AG09309 (cell line): ENCODE results near the gene SEC11A.

ENCODE experiments used
- DNase-seq: peaks from one replicate; pipeline ENCODE4 v3.0.0-alpha.2; 2010; ENCODE audit warnings: low read depth
- H3K4me3 ChIP-seq: 2 replicates; pipeline ENCODE4 v1.5.1; 2011; ENCODE audit warnings: mild to moderate bottlenecking, low read depth, low read length, moderate library complexity; ENCODE audit not compliant: control insufficient read depth
- TF ChIP-seq, protein P1 (sequence below): IDR thresholded peaks from 2 replicates; pipeline ENCODE4 v1.5.1; 2011; ENCODE audit warnings: mild to moderate bottlenecking, low read depth, low read length, inconsistent platforms; ENCODE audit not compliant: insufficient read depth, control insufficient read depth; ENCODE audit errors: missing control alignments

Gene SEC11A

DNA sequence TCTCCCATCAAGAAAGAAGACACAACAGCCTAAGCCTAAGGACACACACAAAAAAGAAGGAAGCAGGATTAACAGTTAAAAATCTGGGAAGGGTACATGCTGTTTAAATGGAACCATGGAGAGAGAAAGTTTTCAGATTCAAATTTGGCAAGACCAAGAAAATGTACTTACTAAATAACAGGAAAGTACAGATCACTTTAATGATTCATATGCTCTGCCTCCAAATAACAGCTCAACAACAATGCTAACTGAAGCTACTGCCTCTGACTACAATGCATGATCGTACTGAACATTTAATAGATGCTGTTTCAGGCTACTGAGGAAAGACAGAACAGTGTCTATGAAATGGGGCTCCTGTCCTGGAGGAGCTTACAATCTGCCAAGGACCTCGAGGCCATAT lies 49.6 kb downstream of the SEC11A start:
- H3K4me3 ChIP-seq: no peak overlapping the region
- TF ChIP-seq, protein P1, sequence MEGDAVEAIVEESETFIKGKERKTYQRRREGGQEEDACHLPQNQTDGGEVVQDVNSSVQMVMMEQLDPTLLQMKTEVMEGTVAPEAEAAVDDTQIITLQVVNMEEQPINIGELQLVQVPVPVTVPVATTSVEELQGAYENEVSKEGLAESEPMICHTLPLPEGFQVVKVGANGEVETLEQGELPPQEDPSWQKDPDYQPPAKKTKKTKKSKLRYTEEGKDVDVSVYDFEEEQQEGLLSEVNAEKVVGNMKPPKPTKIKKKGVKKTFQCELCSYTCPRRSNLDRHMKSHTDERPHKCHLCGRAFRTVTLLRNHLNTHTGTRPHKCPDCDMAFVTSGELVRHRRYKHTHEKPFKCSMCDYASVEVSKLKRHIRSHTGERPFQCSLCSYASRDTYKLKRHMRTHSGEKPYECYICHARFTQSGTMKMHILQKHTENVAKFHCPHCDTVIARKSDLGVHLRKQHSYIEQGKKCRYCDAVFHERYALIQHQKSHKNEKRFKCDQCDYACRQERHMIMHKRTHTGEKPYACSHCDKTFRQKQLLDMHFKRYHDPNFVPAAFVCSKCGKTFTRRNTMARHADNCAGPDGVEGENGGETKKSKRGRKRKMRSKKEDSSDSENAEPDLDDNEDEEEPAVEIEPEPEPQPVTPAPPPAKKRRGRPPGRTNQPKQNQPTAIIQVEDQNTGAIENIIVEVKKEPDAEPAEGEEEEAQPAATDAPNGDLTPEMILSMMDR: no peak
- no peak for DNase-seq

DNA sequence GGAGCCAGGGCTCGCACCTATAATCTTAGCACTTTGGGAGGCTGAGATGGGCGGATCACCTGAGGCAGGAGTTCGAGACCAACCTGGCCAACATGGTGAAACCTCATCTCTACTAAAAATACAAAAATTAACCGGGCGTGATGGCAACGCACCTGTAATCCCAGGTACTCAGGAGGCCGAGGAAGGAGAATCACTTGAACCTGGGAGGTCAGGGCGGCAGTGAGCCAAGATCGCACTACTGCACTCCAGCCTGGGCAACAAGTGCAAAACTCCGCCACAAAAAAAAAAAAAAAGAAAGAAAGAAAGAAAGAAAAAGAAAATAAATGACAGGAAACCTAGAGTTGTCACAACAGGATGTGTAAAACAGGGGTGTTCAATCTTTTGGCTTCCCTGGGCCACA lies 54.9 kb downstream of the SEC11A start:
- DNase-seq: no peak
- TF ChIP-seq, protein P1: no peak
- H3K4me3 ChIP-seq: no peak overlapping the region

DNA sequence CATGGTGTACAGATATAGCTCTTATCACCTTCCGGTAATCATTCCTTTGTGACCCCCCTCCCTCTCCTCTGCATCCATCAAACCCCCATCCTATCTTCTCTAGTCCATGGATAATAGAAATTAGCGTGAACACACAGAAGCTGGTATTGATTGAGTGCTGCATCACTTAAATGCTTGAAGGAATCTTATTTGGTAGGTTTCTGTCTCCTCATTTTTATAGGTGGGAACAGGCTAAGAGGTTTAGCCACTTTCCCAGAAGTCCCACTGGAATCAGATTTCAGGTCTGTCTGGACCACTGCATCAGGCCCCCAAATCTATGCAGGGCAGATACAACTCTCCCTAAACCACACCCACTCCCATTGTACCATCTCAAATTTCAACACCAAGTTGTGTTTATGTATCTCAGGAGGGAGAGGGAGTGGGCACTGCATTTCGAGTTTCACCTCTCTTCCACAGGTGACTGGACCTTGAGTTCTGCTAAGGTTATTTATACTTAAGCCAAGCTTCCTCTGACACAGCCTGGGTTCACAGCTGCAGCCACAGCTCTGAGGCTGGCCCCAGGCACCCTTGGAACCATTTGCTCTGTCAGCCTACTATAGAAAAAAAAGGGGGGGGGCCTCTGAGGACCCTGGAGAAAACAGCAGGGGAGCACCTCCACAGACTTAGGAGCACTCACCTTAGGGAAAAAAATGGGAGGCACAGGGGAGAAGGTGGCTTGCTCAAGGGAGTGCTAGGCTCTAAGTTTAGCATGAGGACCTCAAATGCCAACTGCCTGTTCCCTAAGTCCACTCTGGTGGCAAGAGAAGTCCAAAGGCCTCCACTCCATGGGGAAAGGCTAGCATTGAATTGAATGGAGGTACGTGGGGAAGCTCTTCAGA lies 55.8 kb downstream of the SEC11A start:
- TF ChIP-seq, protein P1: no peak
- no peak overlapping the region for H3K4me3 ChIP-seq
- no peak for DNase-seq

DNA sequence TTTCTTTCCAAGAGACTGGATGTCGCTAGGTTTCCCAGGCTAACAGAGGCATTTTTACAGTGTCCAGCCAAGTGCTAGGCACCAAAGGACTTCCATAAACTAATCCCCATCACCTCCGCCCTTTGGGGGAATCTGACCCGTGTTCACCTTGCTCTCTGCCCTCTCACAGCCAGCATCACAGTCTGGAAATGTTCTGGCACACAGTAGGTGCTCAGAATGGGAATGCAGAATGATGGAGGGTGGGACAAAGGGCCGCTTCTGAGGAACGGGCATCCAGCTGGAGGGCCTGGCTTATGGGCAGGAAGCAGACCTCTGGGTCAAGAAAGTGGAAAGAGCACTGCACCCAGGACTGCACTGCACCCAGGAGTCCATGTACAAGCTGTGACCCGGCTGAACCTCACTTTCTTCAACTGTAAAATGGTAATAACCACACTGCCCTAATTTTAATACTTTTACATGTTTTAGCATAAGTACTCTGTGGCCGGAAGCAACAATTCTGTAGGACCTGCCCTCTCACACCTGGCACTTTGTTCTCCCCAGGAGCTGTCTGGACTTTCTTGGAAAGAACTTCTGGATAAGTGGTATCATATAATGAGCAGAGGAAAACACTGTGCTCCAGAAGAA lies 57.0 kb downstream of the SEC11A start:
- peak overlapping the region; percentile 46 for H3K4me3 ChIP-seq
- no peak for DNase-seq
- TF ChIP-seq, protein P1: no peak

DNA sequence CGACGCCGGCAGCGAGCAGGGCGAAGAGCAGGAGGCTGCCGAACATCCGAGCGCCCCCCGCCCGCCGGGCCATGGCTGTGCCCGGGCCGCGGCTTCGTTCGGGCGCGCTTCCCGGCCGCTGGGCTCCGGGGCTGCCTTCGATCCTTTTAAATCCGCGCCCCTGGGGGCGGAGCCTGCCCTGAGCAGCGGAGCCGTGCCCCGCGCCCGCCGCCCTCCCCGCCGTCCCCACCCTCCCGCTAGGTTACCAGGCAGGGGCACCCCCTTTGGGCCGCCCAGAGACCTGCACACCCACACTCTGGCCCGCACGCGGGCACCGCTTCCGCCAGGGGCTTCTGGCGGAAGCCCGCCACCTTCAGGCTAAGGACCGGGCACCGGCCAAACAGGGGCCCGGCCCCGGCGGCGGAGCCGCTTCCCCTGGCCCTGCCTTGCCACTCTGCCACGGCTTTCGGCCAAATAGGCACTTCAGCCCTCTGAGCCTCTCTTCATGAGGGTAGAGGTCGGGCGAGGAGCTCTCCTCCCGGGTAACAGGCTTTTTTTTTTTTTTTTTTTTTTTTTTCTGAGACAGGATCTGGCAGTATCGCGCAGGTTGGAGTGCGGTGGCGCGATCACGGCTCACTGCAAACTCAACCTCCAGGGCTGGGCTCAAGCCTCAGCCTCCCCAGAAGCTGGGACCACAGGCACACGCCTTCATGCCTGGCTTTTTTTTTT lies 57.7 kb downstream of the SEC11A start, which contains the start of gene NMB:
Gene NMB (minus strand): TSS at position 120 of the 708 bp plus-strand sequence. CDS start 47 bp downstream, at position 73.
- peak; percentile 18 for DNase-seq
- TF ChIP-seq, protein P1: peak; percentile 58

DNA sequence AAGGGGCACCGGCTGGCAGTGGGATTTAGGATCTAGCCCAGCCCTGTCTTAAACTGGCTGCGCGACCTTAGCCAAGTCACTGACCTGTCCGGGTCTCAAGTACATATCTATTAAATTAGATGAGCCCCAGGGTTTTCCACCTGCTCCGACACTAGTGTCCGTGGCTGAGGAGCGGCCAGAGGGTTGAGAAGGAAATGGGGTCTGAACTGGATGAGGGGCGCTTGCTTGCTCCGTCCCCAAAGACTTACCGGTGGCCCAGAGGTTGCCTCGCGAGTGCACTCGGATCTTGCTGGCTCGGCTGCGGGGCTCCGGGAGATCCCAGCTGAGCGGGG lies 58.2 kb downstream of the SEC11A start:
- TF ChIP-seq, protein P1: no peak
- peak overlapping the region; percentile 46 for H3K4me3 ChIP-seq
- no peak for DNase-seq

More for the DNA sequence above, 57.7 kb downstream of the SEC11A start, which contains the start of gene NMB:
- H3K4me3 ChIP-seq: peak within 1 kb of the TSS; percentile 46
